K562 (cell line): ENCODE measurements around the gene RNASE4.
"Not testable (repeated sequence)": the region's sequence is repeated elsewhere in the genome, so short reads cannot be mapped to it uniquely, and the experiment has no call there.

Source experiments
- CBX5 ChIP-seq: IDR thresholded peaks from 2 replicates; pipeline ENCODE4 v1.6.1; 2014; ENCODE audit warnings: low read depth, borderline replicate concordance
- CTCF ChIP-seq, 3 experiments: IDR thresholded peaks in 2 of 3; conservative IDR thresholded peaks in 1 of 3; 2 replicates each; pipeline ENCODE4 v1.5.1; 2011 to 2012; ENCODE audit warnings: low read length in 3 of 3, mild to moderate bottlenecking in 3 of 3, control low read depth in 2 of 3, improper control_type of control experiment in 1 of 3, inconsistent platforms in 1 of 3, low read depth in 1 of 3, mixed read lengths in 1 of 3, moderate library complexity in 1 of 3; ENCODE audit not compliant: insufficient read depth in 2 of 3
- FIP1L1 ChIP-seq: fragments of 200-400 bp; formaldehyde crosslinking; IDR thresholded peaks from 2 replicates; pipeline ENCODE4 v1.6.1; 2018; ENCODE audit warnings: mild to moderate bottlenecking, low read depth, low read length; ENCODE audit not compliant: poor library complexity, severe bottlenecking
- GABPA ChIP-seq: fragments of 200-800 bp; sonication (Bioruptor generic); conservative IDR thresholded peaks from 2 replicates; pipeline ENCODE4 v1.6.1; 2016; ENCODE audit warnings: low read depth, missing genetic modification characterization, missing compliant biosample characterization
- GABPB1 ChIP-seq: sonication (generic); formaldehyde crosslinking; IDR thresholded peaks from 2 replicates; pipeline ENCODE4 v1.8.0; 2022; ENCODE audit warnings: mild to moderate bottlenecking, missing genetic modification reagents
- HDAC6 ChIP-seq: IDR thresholded peaks from 2 replicates; pipeline ENCODE4 v1.6.1; 2012; ENCODE audit warnings: low read depth, mild to moderate bottlenecking, control low read depth, inconsistent platforms, low read length, moderate library complexity
- HOMEZ ChIP-seq: fragments of 250-450 bp; sonication (Bioruptor Pico); IDR thresholded peaks from 2 replicates; pipeline ENCODE4 v1.4.0; 2020; ENCODE audit warnings: mild to moderate bottlenecking, moderate library complexity
- KHSRP ChIP-seq: fragments of 450-650 bp; IDR thresholded peaks from 2 replicates; pipeline ENCODE4 v1.6.1; 2017
- MEF2D ChIP-seq: conservative IDR thresholded peaks from 2 replicates; pipeline ENCODE4 v1.6.1; 2016; ENCODE audit warnings: low read depth, missing genetic modification characterization, missing compliant biosample characterization
- PCBP2 ChIP-seq: fragments of 200-400 bp; formaldehyde crosslinking; IDR thresholded peaks from 2 replicates; pipeline ENCODE4 v1.6.1; 2018; ENCODE audit warnings: low read length, low read depth, mild to moderate bottlenecking, moderate library complexity; ENCODE audit not compliant: poor library complexity, severe bottlenecking
- POLR2A ChIP-seq: fragments of 450-650 bp; conservative IDR thresholded peaks from 2 replicates; pipeline ENCODE4 v1.6.1; 2016
- SIN3A ChIP-seq, 2 experiments: fragments of 150-350 bp in 1 of 2; IDR thresholded peaks; 2 replicates each; pipeline ENCODE4 v1.6.1; 2011 to 2016; ENCODE audit warnings: borderline replicate concordance in 2 of 2, low read depth in 2 of 2, low read length in 2 of 2, mild to moderate bottlenecking in 2 of 2, moderate library complexity in 2 of 2; ENCODE audit not compliant: control insufficient read depth in 1 of 2
- TAF1 ChIP-seq: IDR thresholded peaks from 2 replicates; pipeline ENCODE4 v1.6.1; 2011; ENCODE audit warnings: mild to moderate bottlenecking, low read length, moderate library complexity; ENCODE audit not compliant: insufficient read depth, control insufficient read depth, severe bottlenecking; ENCODE audit errors: extremely low read depth

DNA sequence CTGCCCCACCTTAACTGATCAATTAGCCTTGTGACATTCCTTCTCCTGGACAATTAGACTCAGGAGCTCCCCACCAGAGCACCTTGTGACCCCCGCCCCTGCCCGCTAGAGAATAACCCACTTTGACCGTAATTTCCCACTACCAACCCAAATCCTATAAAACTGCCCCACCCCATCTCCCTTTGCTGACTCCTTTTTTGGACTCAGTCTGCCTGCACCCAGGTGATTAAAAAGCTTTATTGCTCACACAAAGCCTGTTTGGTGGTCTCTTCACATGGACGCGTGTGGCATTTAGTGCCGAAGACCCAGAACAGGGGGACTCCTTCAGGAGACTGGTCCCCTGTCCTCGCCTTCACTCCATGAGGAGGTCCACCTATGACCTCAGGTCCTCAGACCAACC, 16.6 kb downstream of the RNASE4 start:
- not testable (repeated sequence) for TF ChIP-seq KHSRP; MEF2D (tag); PCBP2; CTCF (IDR thresholded peaks at IDR 0.05 in 2 of 3, conservative IDR thresholded peaks at IDR 0.05 in 1 of 3; ENCODE audit: insufficient read depth in 2 of 3, low read depth in 1 of 3, low read length in 3 of 3); SIN3A (IDR thresholded peaks at IDR 0.05; ENCODE audit: borderline replicate concordance in 2 of 2, control insufficient read depth in 1 of 2, low read depth in 2 of 2, low read length in 2 of 2); GABPA (tag); POLR2A; GABPB1 (CRISPR knock-in tag); FIP1L1; TAF1; HOMEZ; CBX5; HDAC6
